CD4-positive, alpha-beta memory T cell (primary cell): ENCODE measurements around the gene KCNA1. TPM values are rescaled to one million over a fixed set of nuclear protein-coding genes. Genes with fewer than 3 reads are reported as not detected.

Experiments used
- CTCF ChIA-PET: fragments of 350-600 bp; sonication (Branson Sonifier 250); formaldehyde crosslinking; loops from one replicate; lab custom pipeline; 2021; ENCODE audit warnings: inconsistent platforms; ENCODE audit not compliant: partially characterized antibody; lab: Charles Lee
- POLR2A ChIA-PET: fragments of 350-600 bp; sonication (Branson Sonifier 250); formaldehyde crosslinking; loops from one replicate; lab custom pipeline; 2021; ENCODE audit not compliant: partially characterized antibody; lab: Charles Lee
- DNase-seq, 5 donors: peaks; one replicate each; pipeline versions ENCODE4 v3.0.0 to v3.0.0-alpha.2; 2020 to 2022; ENCODE audit warnings: mixed read lengths in 1 of 5
- H3K27ac ChIP-seq: one replicate; pipeline ENCODE4 v1.7.0; 2013; ENCODE audit warnings: low read depth, low read length
- H3K27me3 ChIP-seq: 2 replicates; pipeline ENCODE4 v1.7.0; 2013; ENCODE audit warnings: mild to moderate bottlenecking, low read length, moderate library complexity; ENCODE audit not compliant: insufficient read depth
- H3K36me3 ChIP-seq: 2 replicates; pipeline ENCODE4 v1.7.0; 2013; ENCODE audit warnings: mild to moderate bottlenecking, low read length, moderate library complexity; ENCODE audit not compliant: insufficient read depth
- H3K4me1 ChIP-seq: 2 replicates; pipeline ENCODE4 v1.7.0; 2013; ENCODE audit warnings: mild to moderate bottlenecking, low read length, moderate library complexity; ENCODE audit not compliant: insufficient read depth
- H3K4me3 ChIP-seq, 2 donors: one replicate each; pipeline ENCODE4 v1.7.0; 2013; ENCODE audit warnings: low read length in 2 of 2, mild to moderate bottlenecking in 1 of 2
- H3K9me3 ChIP-seq, 2 donors: one replicate each; pipeline ENCODE4 v1.7.0; 2013; ENCODE audit warnings: low read length in 2 of 2, control low read depth in 1 of 2; ENCODE audit not compliant: control insufficient read depth in 1 of 2
- H3K27ac Mint-ChIP-seq, 7 donors: one replicate each; pipeline ENCODE4 v1.8.0; 2020 to 2021; ENCODE audit warnings: mixed read lengths in 7 of 7, mild to moderate bottlenecking in 6 of 7, inconsistent platforms in 3 of 7, moderate library complexity in 3 of 7
- H3K27me3 Mint-ChIP-seq, 2 donors: one replicate each; pipeline ENCODE4 v1.8.0; 2020 to 2021; ENCODE audit warnings: mixed read lengths in 2 of 2
- H3K36me3 Mint-ChIP-seq, 2 donors: one replicate each; pipeline ENCODE4 v1.8.0; 2020 to 2021; ENCODE audit warnings: mixed read lengths in 2 of 2, inconsistent platforms in 1 of 2, mild to moderate bottlenecking in 1 of 2
- H3K4me1 Mint-ChIP-seq, 4 donors: one replicate each; pipeline ENCODE4 v1.8.0; 2020 to 2021; ENCODE audit warnings: mixed read lengths in 4 of 4, mild to moderate bottlenecking in 1 of 4
- H3K4me3 Mint-ChIP-seq, 8 donors: one replicate each; pipeline ENCODE4 v1.8.0; 2020 to 2021; ENCODE audit warnings: mixed read lengths in 8 of 8, mild to moderate bottlenecking in 7 of 8, moderate library complexity in 6 of 8, inconsistent platforms in 3 of 8
- H3K9me3 Mint-ChIP-seq, 8 donors: one replicate each; pipeline ENCODE4 v1.8.0; 2020 to 2021; ENCODE audit warnings: mixed read lengths in 8 of 8, mild to moderate bottlenecking in 5 of 8, inconsistent platforms in 3 of 8, moderate library complexity in 1 of 8
- intact Hi-C: fragments of 100-400 bp; cut with micrococcal nuclease; formaldehyde crosslinking; loops from one replicate; pipeline ENCODE4 v1.15.1; 2023
- polyA plus RNA-seq, 2 donors: library from polyadenylated mRNA; unstranded; fragments of 300-500 nt; fragmentation: Illumina TruSeq; gene quantifications; one replicate each; pipeline ENCODE4 v1.2.3, GENCODE V29; 2021
- total RNA-seq, 2 experiments: library from RNA; stranded (reverse); gene quantifications; one replicate each; pipeline ENCODE4 v1.2.3, GENCODE V29; 2021

KCNA1 gene
- total and polyA plus RNA-seq, 4 experiments from 2014 or later, result not detected

- CTCF ChIA-PET, result interaction anchor here (0.8 to 1.0 kb wide), 2 partner anchors 79 to 86 kb away, joined by 3 to 5 read pairs; no protein-coding TSS in a partner anchor
- Histone ChIP-seq H3K9me3 (no peaks in the 10 kb centered on the region), H3K4me3 (no peak overlapping the region), H3K27ac (no peak overlapping the region), H3K4me1 (no peaks in the 10 kb centered on the region), H3K36me3 (no peaks in the 10 kb centered on the region), H3K27me3 (no peaks in the 10 kb centered on the region)
- POLR2A ChIA-PET, result no interaction called here
- peaks cover 0 to 1% (median 0%) of the 10 kb centered on the region in 8 donors for H3K9me3 Mint-ChIP-seq
- intact Hi-C loops, result no loop called here
- DNase-seq, result no peak
- H3K27ac Mint-ChIP-seq, result no peak overlapping the region
- H3K4me1 Mint-ChIP-seq, result no peaks in the 10 kb centered on the region
- no peaks in the 10 kb centered on the region for H3K36me3 Mint-ChIP-seq
- peaks cover 20 to 21% of the 10 kb centered on the region in 2 donors for H3K27me3 Mint-ChIP-seq
- no peak overlapping the region for H3K4me3 Mint-ChIP-seq
These were observed 24.8 kb downstream of the KCNA1 start for GRCh38 chr12:4934407-4935035.

GRCh38 chr12:4938900-4939299 lies 29.2 kb downstream of the KCNA1 start:
- no peak overlapping the region for H3K4me3 ChIP-seq
- Mint-ChIP-seq H3K36me3 (no peaks in the 10 kb centered on the region), H3K4me1 (no peaks in the 10 kb centered on the region), H3K27me3 (peaks cover 13% of the 10 kb centered on the region in 2 donors), H3K4me3 (no peak overlapping the region), H3K27ac (no peak overlapping the region), H3K9me3 (peaks cover 0 to 1% (median 0%) of the 10 kb centered on the region in 8 donors)
- H3K4me1 ChIP-seq, result no peaks in the 10 kb centered on the region
- no peak overlapping the region for H3K27ac ChIP-seq
- DNase-seq, result no peak
- ChIA-PET POLR2A (no interaction called here), CTCF (interaction anchor here (0.6 kb wide), 1 partner anchor 10 kb away, joined by 3 read pairs; no protein-coding TSS in a partner anchor)
- intact Hi-C loops, result no loop called here
- H3K9me3 ChIP-seq, result no peaks in the 10 kb centered on the region
- H3K27me3 ChIP-seq, result no peaks in the 10 kb centered on the region
- H3K36me3 ChIP-seq, result no peaks in the 10 kb centered on the region

- no peaks in the 10 kb centered on the region for H3K4me1 Mint-ChIP-seq
- no peaks in the 10 kb centered on the region for H3K27me3 ChIP-seq
- peaks cover 0 to 1% (median 0%) of the 10 kb centered on the region in 8 donors for H3K9me3 Mint-ChIP-seq
- no peaks in the 10 kb centered on the region for H3K4me1 ChIP-seq
- H3K27ac Mint-ChIP-seq, result no peak overlapping the region
- no peaks in the 10 kb centered on the region for H3K36me3 Mint-ChIP-seq
- no peak overlapping the region for H3K4me3 Mint-ChIP-seq
- intact Hi-C loops, result no loop called here
- H3K27me3 Mint-ChIP-seq, result peaks cover 10% of the 10 kb centered on the region in 2 donors
- H3K9me3 ChIP-seq, result no peaks in the 10 kb centered on the region
- no peak overlapping the region for H3K27ac ChIP-seq
- ChIA-PET CTCF (interaction anchor here (0.6 kb wide), 1 partner anchor 11 kb away, joined by 3 read pairs; no protein-coding TSS in a partner anchor), POLR2A (no interaction called here)
- DNase-seq, result no peak
- H3K36me3 ChIP-seq, result no peaks in the 10 kb centered on the region
- no peak overlapping the region for H3K4me3 ChIP-seq
These were observed 29.8 kb downstream of the KCNA1 start for GRCh38 chr12:4939418-4940023.

- CTCF ChIA-PET, result interaction anchor here (1.1 to 1.3 kb wide), 2 partner anchors 42 to 86 kb away, joined by 3 to 4 read pairs; no protein-coding TSS in a partner anchor
- no peaks in the 10 kb centered on the region for H3K36me3 Mint-ChIP-seq
- peaks cover 2 to 9% of the 10 kb centered on the region in 2 donors for H3K27me3 Mint-ChIP-seq
These were observed 33.6 kb downstream of the KCNA1 start for GRCh38 chr12:4943067-4943937.

DNA sequence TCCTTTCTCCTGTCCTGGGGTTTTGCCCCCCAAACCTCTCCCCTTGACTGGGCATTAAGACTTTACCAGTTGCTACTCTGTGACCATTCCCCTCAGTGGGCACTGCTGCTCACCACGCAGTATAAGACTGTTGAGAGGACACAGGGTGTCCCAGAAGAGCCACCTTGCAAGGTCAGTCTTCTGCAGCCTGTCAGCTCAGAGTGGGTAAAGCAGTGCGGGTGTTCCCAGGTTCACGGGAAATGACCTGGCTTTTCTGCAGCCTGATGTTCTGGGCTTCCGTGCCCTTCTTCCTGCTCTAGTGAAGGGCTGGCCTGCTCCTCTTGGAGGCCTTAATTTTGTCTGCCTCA lies 34.2 kb downstream of the KCNA1 start:
- no peaks in the 10 kb centered on the region for H3K4me1 Mint-ChIP-seq
- H3K36me3 Mint-ChIP-seq, result no peaks in the 10 kb centered on the region
- H3K27ac Mint-ChIP-seq, result no peak overlapping the region
- no peaks in the 10 kb centered on the region for H3K9me3 Mint-ChIP-seq
- Histone ChIP-seq H3K9me3 (no peaks in the 10 kb centered on the region), H3K36me3 (no peaks in the 10 kb centered on the region), H3K4me1 (no peaks in the 10 kb centered on the region), H3K27me3 (no peaks in the 10 kb centered on the region), H3K27ac (no peak overlapping the region), H3K4me3 (no peak overlapping the region)
- peaks cover 4 to 12% of the 10 kb centered on the region in 2 donors for H3K27me3 Mint-ChIP-seq
- DNase-seq, result no peak
- CTCF ChIA-PET, result interaction anchor here (1.1 kb wide), 1 partner anchor 42 kb away, joined by 3 read pairs; no protein-coding TSS in a partner anchor
- intact Hi-C loops, result no loop called here
- POLR2A ChIA-PET, result no interaction called here
- no peak overlapping the region for H3K4me3 Mint-ChIP-seq

More at GRCh38 chr12:4943067-4943937, 33.6 kb downstream of the KCNA1 start:
- Histone ChIP-seq H3K9me3 (no peaks in the 10 kb centered on the region), H3K36me3 (no peaks in the 10 kb centered on the region), H3K27me3 (no peaks in the 10 kb centered on the region), H3K27ac (no peak overlapping the region), H3K4me3 (no peak overlapping the region), H3K4me1 (no peaks in the 10 kb centered on the region)
- DNase-seq, result no peak
- POLR2A ChIA-PET, result no interaction called here
- peak overlapping the region in 1 of 7 donors; percentile 62 for H3K27ac Mint-ChIP-seq
- H3K4me1 Mint-ChIP-seq, result no peaks in the 10 kb centered on the region
- no peaks in the 10 kb centered on the region for H3K9me3 Mint-ChIP-seq
- intact Hi-C loops, result no loop called here
- H3K4me3 Mint-ChIP-seq, result no peak overlapping the region

DNA sequence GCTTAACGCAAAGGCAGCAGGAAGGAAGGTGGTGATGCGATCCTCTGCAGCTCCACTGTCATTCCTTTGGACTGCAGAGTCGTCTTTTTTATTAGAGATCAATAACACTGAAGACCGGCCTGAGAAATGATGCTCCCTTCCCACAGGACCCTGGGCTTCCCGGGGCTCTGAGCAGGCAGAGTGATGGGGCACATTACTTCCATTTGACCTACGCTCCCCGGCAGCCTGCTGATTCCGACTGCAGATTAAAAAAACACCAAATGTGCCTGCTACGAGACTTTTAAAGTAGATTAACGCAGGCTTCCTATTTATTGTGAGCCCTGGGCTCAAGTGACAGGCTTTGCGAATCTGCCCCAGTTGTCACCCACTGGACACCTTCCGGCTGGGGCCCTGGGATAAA lies 37.5 kb downstream of the KCNA1 start:
- Mint-ChIP-seq H3K27ac (no peak overlapping the region), H3K9me3 (no peaks in the 10 kb centered on the region), H3K4me1 (no peaks in the 10 kb centered on the region), H3K27me3 (peaks cover 9 to 25% of the 10 kb centered on the region in 2 donors), H3K36me3 (no peaks in the 10 kb centered on the region), H3K4me3 (no peak overlapping the region)
- H3K27me3 ChIP-seq, result no peaks in the 10 kb centered on the region
- H3K4me1 ChIP-seq, result no peaks in the 10 kb centered on the region
- ChIA-PET CTCF (no interaction called here), POLR2A (no interaction called here)
- H3K36me3 ChIP-seq, result no peaks in the 10 kb centered on the region
- intact Hi-C loops, result no loop called here
- no peak overlapping the region for H3K27ac ChIP-seq
- H3K4me3 ChIP-seq, result no peak overlapping the region
- H3K9me3 ChIP-seq, result no peaks in the 10 kb centered on the region
- DNase-seq, result no peak

DNA sequence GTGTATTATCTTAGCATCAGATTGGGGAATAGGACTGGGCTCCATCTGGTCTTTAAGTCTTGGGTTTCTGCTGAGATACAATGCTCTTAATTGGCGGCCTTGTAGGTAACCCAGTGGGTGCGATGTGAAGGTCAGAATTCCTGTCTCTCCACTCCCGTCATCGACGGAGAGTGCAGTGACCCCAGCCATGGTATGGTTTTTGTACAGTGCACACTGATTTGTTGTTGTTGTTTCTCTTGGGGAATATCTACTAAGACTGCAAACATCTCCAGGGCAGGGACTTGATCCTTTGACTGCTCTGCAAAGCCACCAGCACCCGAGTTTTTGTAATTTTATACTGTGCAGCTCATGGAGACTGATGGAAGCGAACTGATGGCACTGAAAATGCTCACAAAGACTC lies 41.4 kb downstream of the KCNA1 start:
- intact Hi-C loops, result no loop called here
- POLR2A ChIA-PET, result no interaction called here
- Histone ChIP-seq H3K27ac (no peak overlapping the region), H3K4me1 (no peaks in the 10 kb centered on the region), H3K4me3 (no peak overlapping the region), H3K27me3 (no peaks in the 10 kb centered on the region), H3K36me3 (no peaks in the 10 kb centered on the region), H3K9me3 (no peaks in the 10 kb centered on the region)
- DNase-seq, result no peak
- no peaks in the 10 kb centered on the region for H3K4me1 Mint-ChIP-seq
- H3K27ac Mint-ChIP-seq, result no peak overlapping the region
- H3K9me3 Mint-ChIP-seq, result no peaks in the 10 kb centered on the region
- CTCF ChIA-PET, result no interaction called here
- no peak overlapping the region for H3K4me3 Mint-ChIP-seq
- no peaks in the 10 kb centered on the region for H3K36me3 Mint-ChIP-seq
- H3K27me3 Mint-ChIP-seq, result peaks cover 23 to 32% of the 10 kb centered on the region in 2 donors
